ENCODE results near the gene SEPTIN1. TPM values are rescaled to one million over a fixed set of nuclear protein-coding genes. Genes with fewer than 3 reads are reported as not detected.

Gene SEPTIN1
- total and polyA plus RNA-seq, 2 of the 13 experiments (the other 11 are each of a cell fraction or from before 2014, with no cell fraction given) = 0.18 to 0.67 TPM

DNA sequence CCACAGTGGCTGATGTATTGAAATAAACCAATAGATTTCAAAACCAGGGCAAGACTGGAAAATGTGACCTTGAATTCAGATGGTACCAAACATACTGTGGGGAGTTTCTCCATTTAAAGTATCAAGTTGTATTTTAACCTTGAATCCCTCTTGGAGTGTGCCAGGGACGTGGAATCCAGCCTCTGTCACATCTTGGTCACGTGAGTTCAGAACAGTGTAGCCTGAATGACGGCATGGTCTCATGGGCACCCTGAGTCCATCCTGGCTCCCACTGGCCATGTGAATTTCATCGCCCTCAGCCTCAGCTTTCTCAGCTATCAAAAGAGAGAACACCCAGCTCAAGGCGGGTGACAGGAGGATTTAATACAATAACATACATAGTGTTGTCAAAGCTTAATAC, 31.8 kb upstream of the SEPTIN1 start:
- TF ChIP-seq POLR2AphosphoS2 (IDR thresholded peaks at IDR 0.05; ENCODE audit: low read depth, low read length) (no peak), POLR2AphosphoS5 (IDR thresholded peaks at IDR 0.05; ENCODE audit: low read depth, low read length) (no peak), ZNF234 (CRISPR knock-in tag; conservative IDR thresholded peaks at IDR 0.05) (no peak), ELF4 (CRISPR knock-in tag; IDR thresholded peaks at IDR 0.05; ENCODE audit: borderline replicate concordance) (no peak), ZNF263 (CRISPR knock-in tag; IDR thresholded peaks at IDR 0.05) (no peak), NFIC (IDR thresholded peaks at IDR 0.05; ENCODE audit: low read length) (no peak), BRD4 (CRISPR knock-in tag; IDR thresholded peaks at IDR 0.05) (no peak), KLF15 (CRISPR knock-in tag; IDR thresholded peaks at IDR 0.05; ENCODE audit: borderline replicate concordance) (no peak), IRX3 (CRISPR knock-in tag; IDR thresholded peaks at IDR 0.05; ENCODE audit: borderline replicate concordance, low read depth) (no peak), ARHGAP35 (CRISPR knock-in tag; IDR thresholded peaks at IDR 0.05; ENCODE audit: borderline replicate concordance) (no peak), ZNF451 (CRISPR knock-in tag; IDR thresholded peaks at IDR 0.05) (no peak), ZNF577 (CRISPR knock-in tag; IDR thresholded peaks at IDR 0.05; ENCODE audit: borderline replicate concordance, low read depth) (no peak)
- TF ChIP-seq, protein P1, sequence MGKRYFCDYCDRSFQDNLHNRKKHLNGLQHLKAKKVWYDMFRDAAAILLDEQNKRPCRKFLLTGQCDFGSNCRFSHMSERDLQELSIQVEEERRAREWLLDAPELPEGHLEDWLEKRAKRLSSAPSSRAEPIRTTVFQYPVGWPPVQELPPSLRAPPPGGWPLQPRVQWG (CRISPR knock-in tag; IDR thresholded peaks at IDR 0.05; ENCODE audit: borderline replicate concordance, low read depth) = no peak
- TF ChIP-seq, protein P2, sequence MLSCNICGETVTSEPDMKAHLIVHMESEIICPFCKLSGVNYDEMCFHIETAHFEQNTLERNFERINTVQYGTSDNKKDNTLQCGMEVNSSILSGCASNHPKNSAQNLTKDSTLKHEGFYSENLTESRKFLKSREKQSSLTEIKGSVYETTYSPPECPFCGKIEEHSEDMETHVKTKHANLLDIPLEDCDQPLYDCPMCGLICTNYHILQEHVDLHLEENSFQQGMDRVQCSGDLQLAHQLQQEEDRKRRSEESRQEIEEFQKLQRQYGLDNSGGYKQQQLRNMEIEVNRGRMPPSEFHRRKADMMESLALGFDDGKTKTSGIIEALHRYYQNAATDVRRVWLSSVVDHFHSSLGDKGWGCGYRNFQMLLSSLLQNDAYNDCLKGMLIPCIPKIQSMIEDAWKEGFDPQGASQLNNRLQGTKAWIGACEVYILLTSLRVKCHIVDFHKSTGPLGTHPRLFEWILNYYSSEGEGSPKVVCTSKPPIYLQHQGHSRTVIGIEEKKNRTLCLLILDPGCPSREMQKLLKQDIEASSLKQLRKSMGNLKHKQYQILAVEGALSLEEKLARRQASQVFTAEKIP (CRISPR knock-in tag; IDR thresholded peaks at IDR 0.05; ENCODE audit: borderline replicate concordance) = no peak
- TF ChIP-seq, protein P3, sequence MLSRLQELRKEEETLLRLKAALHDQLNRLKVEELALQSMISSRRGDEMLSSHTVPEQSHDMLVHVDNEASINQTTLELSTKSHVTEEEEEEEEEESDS (CRISPR knock-in tag; IDR thresholded peaks at IDR 0.05; ENCODE audit: borderline replicate concordance) = no peak
- in situ Hi-C loops (cut with HindIII; ENCODE audit: extremely low pct_ligation_motif_present, low pct_unique_long_range_greater_than_20kb) = no loop called here
- peaks cover 5% of the 10 kb centered on the region for H3K79me2 ChIP-seq (ENCODE audit: insufficient read depth, low read length)
- H3K27me3 ChIP-seq (ENCODE audit: control insufficient read depth in 1 of 2, insufficient read depth in 2 of 2, low read length in 2 of 2) = no peaks in the 10 kb centered on the region
- no peak overlapping the region for H3K4me3 ChIP-seq (replicated peaks in 1 of 3; ENCODE audit: insufficient read depth in 1 of 3, low read depth in 2 of 3, low read length in 3 of 3)
- peak overlapping the region; percentile 10 for H3K27ac ChIP-seq (ENCODE audit: extremely low read length, insufficient read depth, low read length)
- DNase-seq (ENCODE audit: low spot score) = no peak
- H3K4me2 ChIP-seq (ENCODE audit: low read depth, low read length) = no peak overlapping the region
- H3K4me1 ChIP-seq (ENCODE audit: insufficient read depth, low read length) = peaks cover 18% of the 10 kb centered on the region
- no peak overlapping the region for H3K9ac ChIP-seq (ENCODE audit: insufficient read depth, low read depth, low read length)
- intact Hi-C loops (cut with micrococcal nuclease; ENCODE audit: unreplicated experiment) = no loop called here
- BruUV-seq (replicated peaks) = no TSS peak
- no peaks in the 10 kb centered on the region for H3K9me3 ChIP-seq (ENCODE audit: low read length)
- peaks cover 21 to 44% of the 10 kb centered on the region in 2 experiments for H3K36me3 ChIP-seq (replicated peaks in 1 of 2; ENCODE audit: control insufficient read depth in 1 of 2, insufficient read depth in 2 of 2, low read length in 2 of 2)
- no peak overlapping the region for H2AFZ ChIP-seq (ENCODE audit: low read length)
- FAIRE-seq = no peak
- WGBS (ENCODE audit: low lambda C conversion rate) = 96% methylated on average over 5 of the region's 5 CpGs
- ATAC-seq = no peak
- CTCF ChIA-PET (ENCODE audit: low intra/inter-chr PET ratio, low total read pairs) = no interaction called here
- no peaks in the 10 kb centered on the region for H4K20me1 ChIP-seq (ENCODE audit: insufficient read depth, low read length)
- POLR2A ChIA-PET = interaction anchor here (0.7 kb wide), 1 partner anchor 78 kb away, joined by 3 read pairs; no protein-coding TSS in a partner anchor
